Spleen (tissue), 7 donors: Measurements from ENCODE around the gene SECISBP2.

Source experiments
- CTCF ChIP-seq, 11 experiments: fragments of 200-600 bp in 7 of 11; fragments of 450-650 bp in 4 of 11; sonication (generic) in 4 of 11; IDR thresholded peaks in 8 of 11; conservative IDR thresholded peaks in 3 of 11; 1 replicate in 7 of 11; 2 replicates in 4 of 11; pipeline versions ENCODE4 v1.4.0 to v1.8.0; 2016 to 2021; ENCODE audit warnings: antibody characterized with exemption in 11 of 11, inconsistent platforms in 4 of 11, mild to moderate bottlenecking in 1 of 11
- POLR2A ChIP-seq, 3 donors: fragments of 450-650 bp; IDR thresholded peaks; one replicate each; pipeline ENCODE4 v1.5.1; 2017; ENCODE audit warnings: antibody characterized with exemption in 3 of 3, mild to moderate bottlenecking in 1 of 3
- POLR2AphosphoS5 ChIP-seq, 3 donors: sonication (generic); formaldehyde crosslinking; IDR thresholded peaks; one replicate each; pipeline ENCODE4 v1.5.1; 2017; ENCODE audit warnings: antibody characterized with exemption in 3 of 3
- donor health status: DM: no; HTN: no; CAD: no; lungs with moderate emphysema.
- donor health status: DM: no; HTN: no; CAD: no.
- donor health status: DM: no; HTN: no; CAD: no.

- TF ChIP-seq CTCF (IDR thresholded peaks at IDR 0.05 in 8 of 11, conservative IDR thresholded peaks at IDR 0.05 in 3 of 11) (no peak), POLR2A (IDR thresholded peaks at IDR 0.05) (no peak), POLR2AphosphoS5 (IDR thresholded peaks at IDR 0.05) (no peak)
Observed at GRCh38 chr9:89360465-89360864, 42.2 kb downstream of the SECISBP2 start.
